HepG2 (cell line): ENCODE measurements around the gene PRMT7.

Experiments used
- ATF7 ChIP-seq, 2 experiments: fragments of 450-650 bp in 1 of 2; sonication (generic) in 1 of 2; formaldehyde crosslinking in 1 of 2; IDR thresholded peaks; 2 replicates each; pipeline versions ENCODE4 v1.4.0 to v1.6.1; 2016 to 2020; ENCODE audit warnings: antibody characterized with exemption in 1 of 2, mild to moderate bottlenecking in 1 of 2, missing genetic modification reagents in 1 of 2
- BRF2 ChIP-seq: sonication (generic); formaldehyde crosslinking; IDR thresholded peaks from 2 replicates; pipeline ENCODE4 v1.8.1; 2022; ENCODE audit warnings: mild to moderate bottlenecking, missing genetic modification reagents
- CREM ChIP-seq, 2 experiments: sonication (generic) in 1 of 2; formaldehyde crosslinking in 1 of 2; IDR thresholded peaks; 2 replicates each; pipeline versions ENCODE4 v1.4.0 to v1.6.1; 2016 to 2020; ENCODE audit warnings: antibody characterized with exemption in 1 of 2, mild to moderate bottlenecking in 1 of 2, missing genetic modification reagents in 1 of 2
- CTCF ChIP-seq: sonication (generic); formaldehyde crosslinking; IDR thresholded peaks from 2 replicates; pipeline ENCODE4 v1.5.0; 2020; ENCODE audit warnings: mild to moderate bottlenecking, missing genetic modification reagents, moderate library complexity
- EZH2 ChIP-seq: conservative IDR thresholded peaks from 2 replicates; pipeline ENCODE4 v1.6.1; 2012; ENCODE audit warnings: mild to moderate bottlenecking, low read depth, low read length, moderate library complexity
- HIC2 ChIP-seq: sonication (generic); formaldehyde crosslinking; IDR thresholded peaks from 2 replicates; pipeline ENCODE4 v1.9.0; 2022; ENCODE audit warnings: low read depth, missing genetic modification reagents
- MAFK ChIP-seq, 2 experiments: IDR thresholded peaks in 1 of 2; conservative IDR thresholded peaks in 1 of 2; 2 replicates each; pipeline ENCODE4 v1.6.1; 2011; ENCODE audit warnings: improper control_type of control experiment in 2 of 2, low read length in 2 of 2
- MYC ChIP-seq: sonication (generic); formaldehyde crosslinking; IDR thresholded peaks from 2 replicates; pipeline ENCODE4 v1.9.0; 2021; ENCODE audit warnings: missing genetic modification reagents, borderline replicate concordance
- NR2C2 ChIP-seq: sonication (generic); formaldehyde crosslinking; IDR thresholded peaks from 2 replicates; pipeline ENCODE4 v1.4.0; 2020; ENCODE audit warnings: missing genetic modification reagents, mild to moderate bottlenecking, moderate library complexity, borderline replicate concordance
- POLR2AphosphoS5 ChIP-seq: IDR thresholded peaks from 2 replicates; pipeline ENCODE4 v1.6.1; 2012; ENCODE audit warnings: low read depth, low read length
- SMC3 ChIP-seq: IDR thresholded peaks from 2 replicates; pipeline ENCODE4 v1.6.1; 2011; ENCODE audit warnings: low read length, improper control_type of control experiment
- ZMAT3 ChIP-seq: sonication (generic); formaldehyde crosslinking; conservative IDR thresholded peaks from 2 replicates; pipeline ENCODE4 v1.7.0; 2021; ENCODE audit warnings: missing genetic modification reagents
- TF ChIP-seq, protein P1 (sequence below): sonication (generic); formaldehyde crosslinking; IDR thresholded peaks from 2 replicates; pipeline ENCODE4 v1.4.0; 2020; ENCODE audit warnings: missing genetic modification reagents
- TF ChIP-seq, protein P2 (sequence below): sonication (generic); formaldehyde crosslinking; IDR thresholded peaks from 2 replicates; pipeline ENCODE4 v1.4.0; 2020; ENCODE audit warnings: missing genetic modification reagents, borderline replicate concordance

DNA sequence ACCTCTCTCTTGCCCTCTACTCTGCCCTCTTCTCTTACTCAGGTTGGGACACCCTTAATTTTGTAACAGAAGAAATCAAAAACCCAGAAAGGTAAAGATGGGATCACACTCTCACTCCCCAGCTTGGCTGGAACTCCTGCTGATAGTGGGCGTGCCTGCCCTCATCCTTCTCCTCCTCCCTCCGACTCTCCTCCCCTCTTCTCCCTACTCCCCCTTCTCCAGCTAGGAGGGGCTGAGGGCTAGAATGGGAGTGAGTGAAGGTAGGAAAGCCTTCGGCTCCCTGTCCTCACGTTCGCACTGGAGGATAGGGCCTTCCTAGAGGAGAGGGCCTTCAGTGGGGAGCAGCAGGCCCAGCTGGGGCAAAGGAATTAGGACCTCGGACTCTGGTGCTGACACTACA is 20.4 kb upstream of the PRMT7 start:
- no peak for TF ChIP-seq CREM (IDR thresholded peaks at IDR 0.05)
- no peak for TF ChIP-seq CREM (CRISPR knock-in tag; IDR thresholded peaks at IDR 0.05)
- no peak for TF ChIP-seq NR2C2 (CRISPR knock-in tag)
- TF ChIP-seq ZMAT3 (CRISPR knock-in tag), result no peak
- TF ChIP-seq SMC3, result no peak
- no peak for TF ChIP-seq CTCF (CRISPR knock-in tag)
- TF ChIP-seq EZH2, result no peak
- TF ChIP-seq BRF2 (CRISPR knock-in tag), result no peak
- TF ChIP-seq MYC, result no peak
- no peak for TF ChIP-seq HIC2 (CRISPR knock-in tag)
- TF ChIP-seq, protein P1, sequence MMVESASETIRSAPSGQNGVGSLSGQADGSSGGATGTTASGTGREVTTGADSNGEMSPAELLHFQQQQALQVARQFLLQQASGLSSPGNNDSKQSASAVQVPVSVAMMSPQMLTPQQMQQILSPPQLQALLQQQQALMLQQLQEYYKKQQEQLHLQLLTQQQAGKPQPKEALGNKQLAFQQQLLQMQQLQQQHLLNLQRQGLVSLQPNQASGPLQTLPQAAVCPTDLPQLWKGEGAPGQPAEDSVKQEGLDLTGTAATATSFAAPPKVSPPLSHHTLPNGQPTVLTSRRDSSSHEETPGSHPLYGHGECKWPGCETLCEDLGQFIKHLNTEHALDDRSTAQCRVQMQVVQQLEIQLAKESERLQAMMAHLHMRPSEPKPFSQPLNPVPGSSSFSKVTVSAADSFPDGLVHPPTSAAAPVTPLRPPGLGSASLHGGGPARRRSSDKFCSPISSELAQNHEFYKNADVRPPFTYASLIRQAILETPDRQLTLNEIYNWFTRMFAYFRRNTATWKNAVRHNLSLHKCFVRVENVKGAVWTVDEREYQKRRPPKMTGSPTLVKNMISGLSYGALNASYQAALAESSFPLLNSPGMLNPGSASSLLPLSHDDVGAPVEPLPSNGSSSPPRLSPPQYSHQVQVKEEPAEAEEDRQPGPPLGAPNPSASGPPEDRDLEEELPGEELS (CRISPR knock-in tag), result no peak
- TF ChIP-seq ATF7 (IDR thresholded peaks at IDR 0.05), result no peak
- no peak for TF ChIP-seq ATF7 (CRISPR knock-in tag; IDR thresholded peaks at IDR 0.05)
- TF ChIP-seq, protein P2, sequence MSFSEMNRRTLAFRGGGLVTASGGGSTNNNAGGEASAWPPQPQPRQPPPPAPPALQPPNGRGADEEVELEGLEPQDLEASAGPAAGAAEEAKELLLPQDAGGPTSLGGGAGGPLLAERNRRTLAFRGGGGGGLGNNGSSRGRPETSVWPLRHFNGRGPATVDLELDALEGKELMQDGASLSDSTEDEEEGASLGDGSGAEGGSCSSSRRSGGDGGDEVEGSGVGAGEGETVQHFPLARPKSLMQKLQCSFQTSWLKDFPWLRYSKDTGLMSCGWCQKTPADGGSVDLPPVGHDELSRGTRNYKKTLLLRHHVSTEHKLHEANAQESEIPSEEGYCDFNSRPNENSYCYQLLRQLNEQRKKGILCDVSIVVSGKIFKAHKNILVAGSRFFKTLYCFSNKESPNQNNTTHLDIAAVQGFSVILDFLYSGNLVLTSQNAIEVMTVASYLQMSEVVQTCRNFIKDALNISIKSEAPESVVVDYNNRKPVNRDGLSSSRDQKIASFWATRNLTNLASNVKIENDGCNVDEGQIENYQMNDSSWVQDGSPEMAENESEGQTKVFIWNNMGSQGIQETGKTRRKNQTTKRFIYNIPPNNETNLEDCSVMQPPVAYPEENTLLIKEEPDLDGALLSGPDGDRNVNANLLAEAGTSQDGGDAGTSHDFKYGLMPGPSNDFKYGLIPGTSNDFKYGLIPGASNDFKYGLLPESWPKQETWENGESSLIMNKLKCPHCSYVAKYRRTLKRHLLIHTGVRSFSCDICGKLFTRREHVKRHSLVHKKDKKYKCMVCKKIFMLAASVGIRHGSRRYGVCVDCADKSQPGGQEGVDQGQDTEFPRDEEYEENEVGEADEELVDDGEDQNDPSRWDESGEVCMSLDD (CRISPR knock-in tag), result no peak
- no peak for TF ChIP-seq MAFK (conservative IDR thresholded peaks at IDR 0.05 in 1 of 2, IDR thresholded peaks at IDR 0.05 in 1 of 2; ENCODE audit: low read length in 2 of 2)
- no peak for TF ChIP-seq POLR2AphosphoS5
